Measurements from ENCODE around the gene PEF1.

PEF1 gene

DNA sequence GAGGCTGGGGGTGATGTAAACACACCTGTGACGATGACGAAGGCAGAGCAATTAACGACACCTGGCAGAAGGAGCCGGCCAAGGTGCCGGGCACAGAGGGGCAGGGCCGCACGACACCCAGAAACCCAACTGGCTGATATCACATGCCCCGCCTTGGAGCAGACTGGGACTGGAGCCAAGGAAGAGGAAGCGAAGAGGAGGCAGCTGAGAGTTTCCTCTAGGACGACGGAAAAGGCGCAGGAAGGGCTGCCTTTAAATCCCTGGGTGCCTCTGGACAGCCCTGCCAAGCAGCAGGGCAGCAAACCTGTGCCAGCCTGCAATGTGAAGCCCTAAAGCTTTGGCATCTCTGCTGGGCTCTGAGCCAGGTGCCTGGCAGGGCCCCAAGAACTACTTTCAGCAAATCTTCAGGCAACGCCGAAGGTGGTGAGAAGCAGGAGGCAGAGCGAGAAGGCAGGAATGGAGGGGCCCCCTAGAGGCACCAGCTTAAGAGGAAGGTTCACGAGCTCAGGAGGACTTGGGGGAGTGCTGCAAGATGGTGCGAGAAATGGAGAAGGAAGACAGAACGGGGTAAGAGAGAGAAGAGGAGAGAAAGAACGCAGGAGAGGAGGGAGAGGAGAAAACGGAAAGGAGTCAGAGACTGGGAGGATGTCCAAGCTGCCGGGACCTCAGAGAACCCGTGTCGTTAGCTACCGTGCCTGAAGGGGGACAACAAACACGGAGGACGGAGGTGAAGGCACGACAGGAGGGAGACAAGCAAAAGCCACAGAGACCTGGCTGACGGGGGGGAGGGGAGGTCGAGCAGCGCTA lies 25.3 kb upstream of the PEF1 start:
- Histone ChIP-seq H3K9me3 (no peaks in the 10 kb centered on the region), H3K27ac (peak overlapping the region; percentile 88 to 89), H3K36me3 (peaks cover 0 to 39% (median 0%) of the 10 kb centered on the region in 3 donors), H3K4me3 (peak overlapping the region; percentile 32 to 40), H3K4me1 (peaks cover 8 to 90% (median 75%) of the 10 kb centered on the region in 4 donors), H3K27me3 (no peaks in the 10 kb centered on the region)
- TF ChIP-seq, protein P1, sequence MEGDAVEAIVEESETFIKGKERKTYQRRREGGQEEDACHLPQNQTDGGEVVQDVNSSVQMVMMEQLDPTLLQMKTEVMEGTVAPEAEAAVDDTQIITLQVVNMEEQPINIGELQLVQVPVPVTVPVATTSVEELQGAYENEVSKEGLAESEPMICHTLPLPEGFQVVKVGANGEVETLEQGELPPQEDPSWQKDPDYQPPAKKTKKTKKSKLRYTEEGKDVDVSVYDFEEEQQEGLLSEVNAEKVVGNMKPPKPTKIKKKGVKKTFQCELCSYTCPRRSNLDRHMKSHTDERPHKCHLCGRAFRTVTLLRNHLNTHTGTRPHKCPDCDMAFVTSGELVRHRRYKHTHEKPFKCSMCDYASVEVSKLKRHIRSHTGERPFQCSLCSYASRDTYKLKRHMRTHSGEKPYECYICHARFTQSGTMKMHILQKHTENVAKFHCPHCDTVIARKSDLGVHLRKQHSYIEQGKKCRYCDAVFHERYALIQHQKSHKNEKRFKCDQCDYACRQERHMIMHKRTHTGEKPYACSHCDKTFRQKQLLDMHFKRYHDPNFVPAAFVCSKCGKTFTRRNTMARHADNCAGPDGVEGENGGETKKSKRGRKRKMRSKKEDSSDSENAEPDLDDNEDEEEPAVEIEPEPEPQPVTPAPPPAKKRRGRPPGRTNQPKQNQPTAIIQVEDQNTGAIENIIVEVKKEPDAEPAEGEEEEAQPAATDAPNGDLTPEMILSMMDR (IDR thresholded peaks at IDR 0.05) = peak; percentile 14 to 40
- DNase-seq = peak; percentile 71 to 96
- intact Hi-C loops (cut with DNase I; ENCODE audit: low total_unique reads) = loop anchor here (2.0 to 10.0 kb wide), 4 partner anchors 31 to 405 kb away; partner anchors contain the start of gene TMEM39B

DNA sequence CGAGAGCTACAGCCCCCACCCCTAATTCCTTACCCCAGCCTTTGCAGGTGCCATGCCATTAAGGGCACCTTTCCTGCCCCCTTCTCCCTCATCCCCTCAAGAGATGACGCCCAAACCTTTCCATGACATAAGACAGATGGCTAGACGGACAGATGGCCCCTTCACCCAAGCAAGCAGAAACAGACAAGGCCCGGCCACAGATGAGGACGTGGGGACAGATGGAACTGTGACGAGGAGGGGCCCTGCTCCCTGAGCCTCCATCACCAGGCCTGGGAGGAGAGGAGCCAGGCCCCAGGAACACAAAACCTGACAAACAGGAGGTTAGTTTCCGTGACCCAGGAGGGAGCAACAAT lies 24.7 kb upstream of the PEF1 start:
- intact Hi-C loops (cut with DNase I; ENCODE audit: low total_unique reads) = loop anchor here (10.0 kb wide), 2 partner anchors 295 to 405 kb away; partner anchors contain the start of gene TMEM39B
- Histone ChIP-seq H3K36me3 (peaks cover 0 to 41% (median 0%) of the 10 kb centered on the region in 3 donors), H3K4me3 (peak overlapping the region; percentile 32 to 40), H3K27me3 (no peaks in the 10 kb centered on the region), H3K9me3 (no peaks in the 10 kb centered on the region), H3K4me1 (peaks cover 8 to 86% (median 70%) of the 10 kb centered on the region in 4 donors), H3K27ac (peak overlapping the region; percentile 88 to 89)
- DNase-seq = no peak
- TF ChIP-seq, protein P1 (IDR thresholded peaks at IDR 0.05) = no peak

DNA sequence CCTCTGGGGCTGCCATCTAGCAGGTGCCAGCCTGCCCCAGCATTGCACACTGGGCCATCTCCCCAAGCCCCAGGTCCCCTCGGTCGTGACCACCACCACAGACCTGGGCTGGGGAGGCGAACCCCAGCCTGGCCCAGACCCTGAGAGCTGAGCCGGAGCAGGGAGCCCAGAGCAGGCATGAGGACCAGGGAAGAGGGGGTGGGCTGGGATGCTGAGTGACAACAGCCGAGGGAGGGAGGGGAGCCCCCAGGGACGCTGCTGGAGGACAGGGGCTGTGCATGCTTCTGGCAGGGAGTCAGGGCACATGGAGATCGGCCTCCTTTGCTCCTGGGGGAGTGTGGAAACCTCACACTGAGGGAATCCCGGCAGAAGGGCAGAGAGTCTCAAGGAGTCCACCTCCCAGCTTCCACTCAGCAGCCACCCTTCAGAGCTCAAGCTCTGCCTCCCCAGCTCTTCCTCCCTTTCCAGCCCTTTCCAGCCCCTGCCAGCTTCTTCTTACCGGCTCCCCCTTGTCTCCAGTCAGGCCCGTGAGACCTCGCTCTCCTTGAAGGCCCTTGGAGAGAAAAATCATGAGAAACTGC lies 23.7 kb upstream of the PEF1 start:
- H3K4me1 ChIP-seq = peaks cover 8 to 75% (median 64%) of the 10 kb centered on the region in 4 donors
- TF ChIP-seq, protein P1 (IDR thresholded peaks at IDR 0.05) = no peak

DNA sequence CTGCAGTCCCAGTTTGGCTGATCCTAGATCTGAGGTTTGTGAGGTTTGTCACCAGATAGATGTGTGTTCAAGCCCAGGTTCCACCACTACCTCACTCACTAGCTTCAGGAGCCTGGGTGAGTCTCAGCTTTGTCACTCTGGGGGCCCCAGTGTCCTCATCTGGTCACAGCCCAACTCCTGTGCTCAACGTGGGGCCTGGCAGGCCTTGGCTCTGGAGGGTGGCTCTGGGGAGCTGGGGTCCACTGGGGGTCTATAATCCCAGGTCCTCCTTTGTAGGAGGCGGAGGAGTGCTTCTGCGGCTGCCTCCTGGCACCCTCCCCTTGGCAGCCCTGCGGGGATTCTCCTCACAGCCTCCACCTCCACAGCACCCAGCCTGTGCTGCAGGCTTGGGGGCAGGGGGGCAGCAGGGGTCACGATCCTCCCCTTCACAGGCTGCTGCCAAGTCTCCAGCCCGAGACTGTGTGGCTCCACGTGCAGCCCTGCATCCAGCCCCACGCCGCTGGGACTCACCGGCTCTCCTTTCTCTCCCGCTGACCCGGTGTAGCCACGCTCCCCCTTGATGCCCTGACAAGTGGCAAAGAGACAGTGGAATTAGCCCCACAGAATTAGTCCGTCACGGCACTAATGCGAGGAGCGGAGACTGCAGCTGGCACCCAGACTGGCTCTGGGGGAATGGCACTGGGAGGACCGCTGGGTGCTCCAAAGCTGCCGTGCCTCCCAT lies 22.5 kb upstream of the PEF1 start:
- TF ChIP-seq, protein P1 (IDR thresholded peaks at IDR 0.05) = no peak
- intact Hi-C loops (cut with DNase I; ENCODE audit: low total_unique reads) = loop anchor here (10.0 kb wide), 2 partner anchors 298 to 408 kb away; partner anchors contain the start of gene TMEM39B
- H3K4me3 ChIP-seq = no peak overlapping the region
- peak overlapping the region; percentile 34 to 49 for H3K27ac ChIP-seq
- no peak for DNase-seq
- H3K27me3 ChIP-seq = no peaks in the 10 kb centered on the region
- H3K36me3 ChIP-seq = peaks cover 0 to 43% (median 0%) of the 10 kb centered on the region in 3 donors
- H3K4me1 ChIP-seq = peaks cover 8 to 64% (median 52%) of the 10 kb centered on the region in 4 donors
- H3K9me3 ChIP-seq = no peaks in the 10 kb centered on the region

More for the DNA sequence above, 23.7 kb upstream of the PEF1 start:
- intact Hi-C loops (cut with DNase I; ENCODE audit: low total_unique reads) = loop anchor here (10.0 kb wide), 2 partner anchors 296 to 406 kb away; partner anchors contain the start of gene TMEM39B
- Histone ChIP-seq H3K27ac (peak overlapping the region; percentile 48 to 89), H3K9me3 (no peaks in the 10 kb centered on the region), H3K36me3 (peaks cover 0 to 35% (median 0%) of the 10 kb centered on the region in 3 donors), H3K27me3 (no peaks in the 10 kb centered on the region), H3K4me3 (no peak overlapping the region)
- DNase-seq = no peak

DNA sequence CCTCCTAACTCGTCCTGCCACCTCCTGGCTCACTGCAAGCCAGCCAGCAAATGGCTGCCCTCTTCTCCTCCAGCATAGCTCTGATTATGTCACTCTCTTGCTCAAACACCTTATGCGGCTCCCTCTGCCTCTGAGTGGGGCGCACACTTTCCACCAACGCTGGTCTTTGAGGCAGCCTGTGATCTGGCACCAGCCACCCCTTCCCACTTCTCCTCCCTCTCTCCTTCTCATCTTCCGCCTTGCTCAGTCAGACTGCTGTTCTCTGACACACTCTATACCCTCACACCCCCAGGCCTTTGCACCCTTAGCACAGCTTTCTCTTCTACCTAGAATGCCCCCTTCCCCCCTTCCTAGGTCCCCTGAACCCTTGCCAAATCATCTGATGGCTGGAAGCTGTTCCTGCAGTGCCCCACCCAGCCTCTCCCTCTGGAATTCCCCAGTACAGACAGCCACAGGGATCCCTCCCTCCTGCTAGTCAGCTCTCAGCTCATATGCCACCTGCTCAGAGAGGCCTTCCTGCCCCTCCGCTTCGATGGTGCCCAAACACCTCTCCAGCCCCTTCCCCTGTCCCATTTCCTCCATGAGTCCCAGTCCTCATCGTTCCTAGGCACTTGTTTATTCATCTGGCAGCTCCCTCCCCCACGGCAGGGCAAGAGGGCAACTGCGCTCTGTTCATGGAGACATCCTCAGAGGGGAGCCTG lies 21.7 kb upstream of the PEF1 start:
- peaks cover 8 to 58% (median 46%) of the 10 kb centered on the region in 4 donors for H3K4me1 ChIP-seq

More for the DNA sequence above, 21.7 kb upstream of the PEF1 start:
- TF ChIP-seq, protein P1 (IDR thresholded peaks at IDR 0.05) = no peak
- Histone ChIP-seq H3K9me3 (no peaks in the 10 kb centered on the region), H3K4me3 (no peak overlapping the region), H3K27me3 (no peaks in the 10 kb centered on the region), H3K27ac (peak overlapping the region; percentile 34 to 49), H3K36me3 (peaks cover 0 to 45% (median 0%) of the 10 kb centered on the region in 3 donors)
- intact Hi-C loops (cut with DNase I; ENCODE audit: low total_unique reads) = loop anchor here (10.0 kb wide), 2 partner anchors 298 to 408 kb away; partner anchors contain the start of gene TMEM39B
- DNase-seq = no peak
